ENCODE measurements around the gene DIP2A. TPM values are rescaled to one million over a fixed set of nuclear protein-coding genes. Genes with fewer than 3 reads are reported as not detected.

Gene DIP2A
- polyA plus RNA-seq, 4 donors = 23.7 to 56.3 (median 39.0) TPM

DNA sequence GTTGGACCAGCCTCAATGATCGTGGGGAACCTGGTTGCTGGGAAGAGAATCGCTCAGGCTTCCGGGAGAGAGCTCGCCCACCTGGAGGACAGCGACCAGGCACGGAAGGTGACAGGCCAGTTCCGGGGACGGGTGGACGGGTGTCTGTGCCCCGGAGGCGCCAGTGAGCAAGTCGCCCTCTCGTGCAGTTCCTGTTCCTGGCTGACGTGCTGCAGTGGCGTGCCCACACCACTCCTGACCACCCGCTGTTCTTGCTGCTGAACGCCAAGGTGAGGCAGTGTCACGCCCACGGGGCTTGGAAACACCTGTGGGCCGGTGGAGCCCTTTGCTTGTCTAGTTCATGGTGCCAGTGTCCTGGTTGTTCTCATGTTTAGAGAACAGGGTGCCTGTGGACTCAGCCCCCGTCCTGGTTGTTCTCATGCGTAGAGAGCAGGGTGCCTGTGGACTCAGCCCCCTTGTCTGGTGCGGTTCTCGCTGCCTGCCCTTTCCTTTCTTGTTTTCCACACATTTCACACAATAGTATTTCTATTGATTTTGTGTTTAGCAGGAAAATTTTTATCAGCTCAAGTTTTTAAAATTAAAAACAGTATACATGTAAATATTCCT, 93.0 kb downstream of the DIP2A start:
- no peak for DNase-seq (ENCODE audit: low read depth in 4 of 4, low spot score in 2 of 4)

DNA sequence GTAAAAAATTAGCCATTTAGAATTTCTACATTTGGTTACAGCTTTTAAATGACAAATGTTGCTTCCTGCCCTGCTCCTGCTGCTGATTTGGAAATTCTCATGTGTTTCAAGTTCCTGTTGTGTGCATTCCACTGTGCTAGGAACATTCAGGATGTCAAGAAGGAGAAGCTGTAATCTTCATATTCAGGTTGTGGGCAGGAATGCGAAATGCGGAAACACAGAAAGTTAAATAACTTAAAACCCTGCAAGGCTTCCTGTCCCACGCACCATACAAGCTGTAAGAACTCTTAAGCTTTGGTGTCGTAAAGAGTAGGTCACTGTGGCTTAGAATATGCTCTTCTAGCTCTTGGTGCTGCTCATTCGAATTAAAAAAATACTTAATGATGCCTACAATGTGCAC, 93.6 kb downstream of the DIP2A start:
- no peak for DNase-seq (ENCODE audit: low read depth in 4 of 4, low spot score in 2 of 4)

DNA sequence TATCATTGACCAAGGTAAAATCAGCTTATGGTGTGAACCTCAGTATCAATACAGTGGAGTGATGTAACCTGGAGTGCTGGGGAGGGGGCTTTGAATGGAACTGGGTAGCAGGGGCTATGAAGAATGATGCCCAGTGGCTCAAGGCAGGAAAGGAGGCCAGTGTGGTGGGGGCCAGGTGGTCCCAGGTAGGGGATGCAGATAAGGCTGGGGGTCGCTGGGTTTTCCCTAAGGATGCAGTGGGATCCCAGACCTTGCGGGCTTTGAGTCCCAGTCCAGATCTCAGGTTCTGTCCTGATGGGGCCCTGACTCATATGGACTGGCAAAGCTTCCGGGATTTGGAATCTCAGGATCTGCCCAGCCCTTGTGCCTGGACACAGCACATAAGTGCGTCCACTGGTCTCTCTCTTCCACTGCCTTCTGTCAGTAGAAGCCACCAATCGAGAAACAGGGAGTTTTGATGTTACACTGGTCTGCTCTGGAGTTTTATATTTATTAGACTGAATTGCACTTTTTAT, 94.2 kb downstream of the DIP2A start:
- DNase-seq (ENCODE audit: low read depth in 4 of 4, low spot score in 2 of 4) = no peak

DNA sequence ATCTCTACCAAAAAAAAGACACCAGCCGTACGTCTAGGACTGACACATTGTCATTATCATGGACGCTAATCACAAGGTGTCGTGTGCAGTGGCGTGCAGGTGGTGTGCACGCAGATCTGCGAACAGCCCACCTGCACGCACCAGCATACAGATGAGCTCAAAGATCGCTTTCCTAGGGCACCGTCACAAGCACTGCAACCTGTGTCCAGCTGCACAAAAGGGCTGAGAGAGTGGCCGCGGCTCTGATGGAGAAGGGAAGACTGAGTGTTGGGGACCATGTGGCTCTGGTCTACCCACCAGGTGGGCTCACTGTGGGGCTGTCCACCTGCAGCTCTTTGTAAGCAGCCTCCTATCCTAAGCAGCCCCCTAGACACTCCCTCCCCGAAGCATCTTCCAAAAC, 95.3 kb downstream of the DIP2A start:
- DNase-seq (ENCODE audit: low read depth in 4 of 4, low spot score in 2 of 4) = no peak

DNA sequence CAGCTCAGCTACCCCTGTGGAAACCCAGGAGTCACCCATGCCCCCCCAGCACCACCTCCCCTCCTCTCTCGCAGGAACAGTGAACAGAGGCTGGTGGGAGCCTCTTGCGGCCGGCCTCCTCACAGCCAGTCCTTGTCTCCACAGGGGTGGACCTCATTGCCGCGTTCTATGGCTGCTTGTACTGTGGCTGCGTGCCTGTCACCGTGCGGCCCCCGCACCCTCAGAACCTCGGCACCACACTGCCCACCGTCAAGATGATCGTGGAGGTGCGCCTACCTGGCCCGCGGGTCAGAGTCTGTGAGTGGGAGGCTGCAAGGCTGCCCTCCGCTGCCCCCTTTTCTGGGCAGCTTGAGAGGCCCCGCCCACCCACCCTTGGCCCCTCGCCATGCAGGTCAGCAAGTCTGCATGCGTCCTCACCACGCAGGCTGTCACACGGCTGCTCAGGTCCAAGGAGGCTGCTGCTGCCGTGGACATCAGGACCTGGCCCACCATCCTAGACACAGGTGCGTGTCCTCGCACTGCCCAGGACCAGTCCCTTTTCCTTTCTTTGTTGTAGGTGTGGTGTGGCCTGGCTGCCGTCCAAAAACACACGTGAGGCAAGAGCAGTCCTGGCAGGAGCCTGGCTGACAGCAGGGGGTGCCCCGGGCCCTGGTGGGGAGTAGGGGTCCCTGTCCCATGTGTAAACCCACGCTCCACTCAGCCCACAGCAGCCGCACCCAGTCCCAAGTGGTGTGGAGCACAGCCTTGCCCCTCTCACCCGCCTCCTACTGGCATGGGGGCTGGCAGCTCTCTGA, 95.9 kb downstream of the DIP2A start:
- no peak for DNase-seq (ENCODE audit: low read depth in 4 of 4, low spot score in 2 of 4)

DNA sequence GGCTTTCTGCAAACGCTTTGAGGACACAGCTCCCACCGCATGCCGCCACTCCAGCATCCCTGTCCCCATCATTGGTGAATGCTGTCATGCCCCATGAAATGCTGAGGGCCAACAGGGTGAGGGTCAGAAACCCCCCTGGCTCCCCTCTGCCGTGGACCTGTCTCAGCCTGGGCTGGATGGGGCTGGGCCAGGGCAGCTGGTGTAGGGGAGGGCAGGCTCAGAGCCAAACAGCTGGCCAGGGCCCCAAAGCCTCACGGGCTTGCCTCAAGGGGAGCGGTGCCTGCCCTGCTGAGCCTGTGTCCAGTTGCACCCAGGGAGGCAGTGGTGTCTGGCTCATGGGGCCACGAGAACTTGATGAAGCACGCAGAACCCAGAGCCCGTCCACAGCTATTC, 96.5 kb downstream of the DIP2A start:
- no peak for DNase-seq (ENCODE audit: low read depth in 4 of 4, low spot score in 2 of 4)

DNA sequence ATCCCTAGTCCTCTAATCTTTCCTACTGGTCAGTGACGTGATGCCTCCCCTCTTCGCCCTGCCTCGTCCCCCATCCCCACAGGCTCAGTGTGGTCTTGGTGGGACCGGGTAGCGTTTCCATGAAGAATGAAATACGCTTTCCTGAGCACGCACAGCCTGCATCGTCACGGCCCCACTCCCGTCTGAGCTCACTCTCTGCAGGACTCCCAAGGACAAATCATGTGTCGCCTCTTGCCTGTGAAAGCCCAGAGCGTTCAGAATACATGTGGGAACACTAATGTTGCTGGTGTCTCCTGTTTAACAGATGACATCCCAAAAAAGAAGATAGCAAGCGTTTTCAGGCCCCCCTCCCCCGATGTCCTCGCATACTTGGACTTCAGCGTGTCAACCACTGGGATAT, 97.0 kb downstream of the DIP2A start:
- DNase-seq (ENCODE audit: low read depth in 4 of 4, low spot score in 2 of 4) = no peak

DNA sequence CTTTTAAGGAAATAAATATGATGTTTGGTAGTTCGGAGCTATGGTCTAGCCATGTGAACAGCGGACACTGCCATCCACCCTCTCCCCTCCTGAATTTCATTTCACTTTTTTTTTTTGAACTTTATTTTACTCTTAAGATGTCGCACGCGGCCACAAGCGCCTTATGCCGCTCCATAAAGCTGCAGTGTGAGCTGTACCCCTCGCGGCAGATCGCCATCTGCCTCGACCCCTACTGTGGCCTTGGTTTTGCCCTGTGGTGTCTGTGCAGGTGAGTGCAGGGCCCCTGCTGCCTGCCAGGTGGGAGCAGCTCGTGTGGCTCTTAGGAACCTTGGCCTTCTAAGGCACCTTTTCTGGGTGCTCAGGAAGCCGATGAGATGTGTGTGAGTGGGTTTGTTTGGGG, 98.1 kb downstream of the DIP2A start:
- no peak for DNase-seq (ENCODE audit: low read depth in 4 of 4, low spot score in 2 of 4)

DNA sequence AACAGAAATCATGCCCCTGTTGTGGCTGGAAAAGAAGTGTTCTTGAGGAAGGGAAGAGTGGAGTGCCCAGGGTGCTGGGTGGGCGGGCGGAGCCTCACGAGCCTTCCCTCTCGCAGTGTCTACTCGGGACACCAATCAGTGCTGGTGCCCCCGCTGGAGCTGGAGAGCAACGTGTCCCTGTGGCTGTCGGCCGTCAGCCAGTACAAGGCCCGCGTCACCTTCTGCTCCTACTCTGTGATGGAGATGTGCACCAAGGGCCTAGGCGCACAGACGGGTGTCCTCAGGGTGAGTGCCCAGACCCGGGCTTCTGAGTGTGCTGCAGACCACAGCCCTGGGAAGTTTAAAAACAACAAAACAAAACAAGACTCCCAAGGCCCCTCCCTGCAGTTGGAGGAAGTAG, 98.8 kb downstream of the DIP2A start:
- DNase-seq (ENCODE audit: low read depth in 4 of 4, low spot score in 2 of 4) = no peak

DNA sequence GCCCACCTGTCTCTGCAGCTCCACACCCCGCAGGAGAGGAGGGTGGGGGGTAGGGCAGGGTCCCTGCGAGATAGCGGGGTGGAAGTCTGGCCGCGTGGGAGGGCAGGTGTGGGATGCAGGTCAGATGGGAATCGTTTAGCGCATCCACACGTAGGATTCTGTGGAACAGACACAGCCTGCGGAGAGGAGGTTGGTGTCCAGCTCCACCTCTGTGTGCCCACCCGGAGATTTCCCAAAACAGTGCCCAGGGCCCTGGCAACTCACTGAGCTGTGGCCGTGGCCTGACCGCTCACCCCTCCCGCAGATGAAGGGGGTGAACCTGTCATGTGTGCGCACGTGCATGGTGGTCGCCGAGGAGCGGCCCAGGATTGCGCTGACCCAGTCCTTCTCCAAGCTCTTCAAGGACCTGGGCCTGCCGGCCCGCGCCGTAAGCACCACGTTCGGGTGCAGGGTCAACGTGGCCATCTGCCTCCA, 99.3 kb downstream of the DIP2A start:
- DNase-seq (ENCODE audit: low read depth in 4 of 4, low spot score in 2 of 4) = no peak

DNA sequence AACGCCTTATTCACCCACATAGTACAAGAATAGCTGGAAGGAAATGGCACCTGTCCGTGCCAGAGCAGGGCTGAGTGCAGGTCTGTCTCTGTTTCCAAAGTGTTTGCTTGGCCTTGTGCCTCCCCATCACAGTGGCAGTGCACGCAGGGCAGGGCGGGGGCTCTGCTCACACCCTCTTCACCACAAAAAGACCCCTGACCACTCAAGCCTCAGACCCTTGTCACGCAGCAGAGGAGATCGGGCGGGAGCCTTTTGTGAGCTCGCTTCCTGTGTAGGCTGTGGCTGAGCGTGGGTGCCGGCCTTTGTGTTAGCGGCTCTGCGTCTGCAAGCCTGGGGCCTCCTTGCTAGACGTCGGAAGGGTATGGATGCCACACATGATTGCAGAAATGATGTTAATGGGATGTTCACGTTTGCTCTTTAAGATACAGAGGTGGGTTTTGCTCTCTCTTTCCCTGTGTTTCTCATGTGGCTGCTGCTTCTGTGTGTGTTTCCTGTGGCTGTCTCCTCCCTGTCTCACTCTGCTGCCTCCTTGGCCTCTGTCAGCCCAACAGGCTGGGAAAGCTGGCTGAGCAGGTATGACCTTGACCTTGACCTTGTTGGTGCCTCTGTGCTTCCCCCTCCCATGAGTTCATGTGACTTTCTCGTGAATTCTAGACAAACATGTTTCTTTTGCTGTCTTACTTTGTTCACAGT, 100.7 kb downstream of the DIP2A start:
- DNase-seq (ENCODE audit: low read depth in 4 of 4, low spot score in 2 of 4) = peak in 2 of 4 donors; percentile 10 to 17

DNA sequence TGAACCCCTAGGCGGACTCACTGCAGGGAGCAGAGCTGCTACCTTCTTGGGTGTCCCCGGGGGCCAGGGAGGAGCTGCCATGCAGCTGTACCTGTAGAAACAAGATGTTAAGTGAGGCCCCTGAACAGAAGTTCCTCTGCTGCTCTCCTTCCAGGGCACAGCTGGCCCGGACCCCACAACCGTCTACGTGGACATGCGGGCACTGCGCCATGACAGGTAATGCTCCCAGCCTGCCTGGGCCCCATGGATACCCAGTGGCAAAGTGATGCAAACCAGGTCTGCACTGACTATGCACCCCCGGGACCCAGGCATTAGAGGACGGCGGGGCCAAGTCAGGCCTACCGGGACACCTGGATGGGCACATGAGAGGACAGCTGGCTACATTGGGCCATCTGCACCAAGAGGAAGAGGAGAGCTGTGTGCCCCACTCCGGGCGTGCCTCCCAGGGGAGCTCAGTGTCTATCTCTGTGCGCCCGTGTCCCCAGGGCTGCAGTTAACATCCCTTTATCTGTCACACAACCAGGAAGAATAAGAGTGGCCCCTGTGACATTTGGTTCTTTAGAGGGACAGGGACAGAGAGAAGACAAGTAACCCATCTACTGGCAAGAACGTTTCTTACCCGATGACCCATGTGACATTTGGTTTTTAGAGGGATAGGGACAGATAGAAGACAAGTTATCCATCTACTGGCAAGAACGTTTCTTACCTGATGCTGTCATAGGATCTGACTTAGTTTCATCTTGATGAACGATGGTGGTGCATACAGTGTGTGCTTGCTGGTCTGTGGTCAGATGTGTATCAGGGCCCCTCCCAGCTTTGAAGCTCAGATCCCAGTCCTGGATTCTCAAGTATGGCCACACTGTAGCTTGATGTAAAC, 102.1 kb downstream of the DIP2A start:
- DNase-seq (ENCODE audit: low read depth in 4 of 4, low spot score in 2 of 4) = no peak

DNA sequence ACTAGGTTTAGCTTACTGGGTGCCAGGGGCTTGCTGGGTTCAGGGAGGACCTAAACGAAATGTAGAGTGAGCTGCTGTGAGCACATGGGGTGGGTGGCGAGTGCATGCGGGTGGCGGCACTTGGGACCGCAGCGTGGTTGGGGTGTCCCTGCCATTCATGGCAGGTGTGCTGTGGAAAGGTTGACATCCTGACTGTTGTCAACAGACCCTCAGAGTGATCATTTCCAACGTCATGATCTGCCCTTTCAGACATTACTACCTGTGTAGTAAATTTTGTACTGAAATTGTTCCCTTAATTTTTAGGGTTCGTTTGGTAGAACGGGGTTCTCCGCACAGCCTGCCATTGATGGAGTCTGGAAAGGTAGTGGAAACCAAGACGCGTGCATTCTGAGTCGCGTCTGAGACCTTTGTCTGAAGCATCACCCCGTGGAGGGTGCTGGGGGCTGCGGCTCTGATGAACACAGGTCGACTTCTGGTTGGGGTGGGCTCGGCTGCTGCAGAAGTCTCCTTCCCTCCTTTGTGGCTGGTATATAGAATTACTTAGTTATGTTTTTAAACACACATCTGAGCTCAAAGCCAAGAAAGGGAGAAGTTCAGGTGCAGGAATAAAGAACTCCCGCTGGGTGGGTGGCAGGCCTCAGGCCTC, 102.9 kb downstream of the DIP2A start:
- DNase-seq (ENCODE audit: low read depth in 4 of 4, low spot score in 2 of 4) = no peak

DNA sequence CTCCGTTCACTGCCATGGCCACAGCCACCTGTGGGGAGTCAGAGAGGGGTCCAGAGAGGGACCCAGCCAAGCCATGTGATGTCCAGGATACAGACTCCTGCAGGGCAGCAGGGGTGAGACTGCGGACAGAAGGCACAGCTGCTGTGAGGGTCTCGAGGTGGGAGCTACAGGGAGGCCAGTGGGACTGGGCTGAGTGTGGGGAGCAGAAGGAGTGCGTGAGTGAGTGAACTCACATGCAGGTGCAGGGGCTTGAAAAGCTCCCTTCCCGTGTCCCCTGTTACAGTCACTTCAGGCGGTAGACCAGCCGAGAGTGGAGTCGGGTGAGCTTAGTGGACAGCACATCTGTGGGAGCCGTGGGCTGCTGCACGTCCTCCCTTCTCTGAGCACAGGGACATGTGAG, 103.8 kb downstream of the DIP2A start:
- no peak for DNase-seq (ENCODE audit: low read depth in 4 of 4, low spot score in 2 of 4)

DNA sequence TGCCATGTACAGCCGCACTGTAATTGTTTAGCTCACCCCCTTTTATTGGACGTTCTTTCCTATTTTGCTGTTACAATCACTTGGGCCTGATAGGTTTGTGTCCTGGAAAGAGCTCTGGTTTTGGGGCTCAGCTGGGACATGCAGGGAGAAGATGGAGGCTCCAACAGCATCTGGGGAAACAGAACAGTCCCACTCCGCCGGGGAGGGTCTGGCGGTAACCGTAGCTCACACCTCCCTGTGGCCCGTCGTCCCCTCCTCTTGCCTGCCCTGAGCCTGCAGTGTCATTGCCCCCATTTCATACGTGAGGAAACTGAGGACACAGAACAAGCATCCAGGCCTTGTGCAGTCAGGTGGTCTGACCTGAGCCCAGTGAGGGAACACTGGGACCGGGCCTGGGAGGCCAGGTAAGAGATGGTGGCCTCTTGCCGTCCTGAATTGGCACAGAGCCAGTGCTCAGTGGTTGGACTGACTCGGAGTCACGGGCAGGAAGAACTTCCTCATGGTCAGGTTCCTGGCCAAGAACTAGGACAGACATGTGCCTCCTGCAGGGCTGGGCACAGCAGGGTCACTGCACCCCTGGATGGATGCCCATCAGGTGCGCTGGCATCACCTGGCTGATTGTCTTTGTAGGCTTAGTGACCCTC, 104.4 kb downstream of the DIP2A start:
- no peak for DNase-seq (ENCODE audit: low read depth in 4 of 4, low spot score in 2 of 4)

DNA sequence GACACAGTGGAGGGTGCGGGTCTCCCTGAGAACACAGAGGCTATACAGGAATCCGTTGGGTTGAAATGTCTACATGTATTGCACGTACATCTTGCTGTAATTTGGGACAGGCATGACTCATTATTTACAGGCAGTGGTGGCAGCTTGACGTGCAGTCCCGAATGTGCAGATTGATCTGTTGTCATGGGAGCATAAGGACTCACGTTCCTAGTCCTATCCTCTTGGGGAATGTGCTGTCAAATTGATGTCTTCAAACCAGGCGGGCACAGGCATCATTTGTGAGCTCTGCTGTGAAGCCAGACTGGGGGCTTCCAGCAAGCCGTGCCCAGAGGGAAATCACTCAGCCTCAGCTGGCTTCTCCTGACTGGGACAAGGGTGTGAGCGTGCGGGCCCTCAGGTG, 105.7 kb downstream of the DIP2A start:
- DNase-seq (ENCODE audit: low read depth in 4 of 4, low spot score in 2 of 4) = no peak

DNA sequence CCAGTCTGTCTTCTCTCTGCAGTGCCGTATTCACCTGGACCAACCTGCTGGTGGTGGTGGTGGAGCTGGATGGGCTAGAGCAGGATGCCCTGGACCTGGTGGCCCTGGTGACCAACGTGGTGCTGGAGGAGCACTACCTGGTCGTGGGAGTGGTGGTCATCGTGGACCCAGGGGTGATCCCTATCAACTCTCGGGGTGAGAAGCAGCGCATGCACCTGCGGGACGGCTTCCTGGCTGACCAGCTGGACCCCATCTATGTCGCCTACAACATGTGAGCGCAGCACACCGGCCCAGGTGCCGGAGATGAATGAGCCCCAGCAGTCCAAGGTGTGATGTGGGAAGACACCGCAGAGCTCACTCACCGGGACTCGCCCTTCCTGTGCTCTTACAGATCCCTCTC, 108.7 kb downstream of the DIP2A start:
- no peak for DNase-seq (ENCODE audit: low read depth in 4 of 4, low spot score in 2 of 4)

DNA sequence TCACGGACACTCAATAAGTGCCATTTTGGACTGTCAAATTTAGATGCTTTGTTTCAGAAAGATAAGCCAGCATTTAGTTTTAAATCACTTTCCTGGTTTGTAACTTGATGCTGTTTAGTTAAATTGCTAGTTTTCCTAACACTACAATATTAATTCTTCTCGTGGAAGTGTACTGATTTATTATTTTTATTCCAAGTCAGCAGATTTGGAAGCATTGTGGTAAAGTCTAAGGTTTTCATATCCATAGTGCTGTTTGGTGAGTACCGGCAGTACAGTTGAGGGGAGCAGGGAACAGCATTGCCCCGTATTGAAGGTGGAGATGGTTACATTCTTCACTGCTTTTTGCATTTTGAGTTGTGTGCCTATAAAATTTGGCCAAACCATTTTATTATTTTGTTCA, 109.9 kb downstream of the DIP2A start:
- DNase-seq (ENCODE audit: low read depth in 4 of 4, low spot score in 2 of 4) = no peak

DNA sequence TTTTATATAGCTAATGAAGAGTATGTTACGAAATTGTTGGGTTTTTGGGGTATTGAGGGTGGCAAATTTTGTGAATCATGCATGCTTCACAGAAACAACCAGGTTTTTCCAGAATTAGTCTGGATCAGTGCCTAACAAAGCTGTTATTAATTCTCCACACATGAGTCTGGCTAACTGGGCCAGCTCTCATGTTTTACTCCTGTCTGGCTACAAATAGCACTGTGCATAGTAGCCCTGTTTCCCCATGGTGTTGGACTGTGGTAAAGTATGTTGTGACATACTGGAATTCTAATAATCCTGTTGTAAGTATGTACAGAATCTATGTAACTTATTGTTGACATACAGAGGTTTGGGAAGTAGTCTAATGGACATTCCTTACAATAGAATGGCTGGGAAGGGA, 110.4 kb downstream of the DIP2A start:
- DNase-seq (ENCODE audit: low read depth in 4 of 4, low spot score in 2 of 4) = no peak

DNA sequence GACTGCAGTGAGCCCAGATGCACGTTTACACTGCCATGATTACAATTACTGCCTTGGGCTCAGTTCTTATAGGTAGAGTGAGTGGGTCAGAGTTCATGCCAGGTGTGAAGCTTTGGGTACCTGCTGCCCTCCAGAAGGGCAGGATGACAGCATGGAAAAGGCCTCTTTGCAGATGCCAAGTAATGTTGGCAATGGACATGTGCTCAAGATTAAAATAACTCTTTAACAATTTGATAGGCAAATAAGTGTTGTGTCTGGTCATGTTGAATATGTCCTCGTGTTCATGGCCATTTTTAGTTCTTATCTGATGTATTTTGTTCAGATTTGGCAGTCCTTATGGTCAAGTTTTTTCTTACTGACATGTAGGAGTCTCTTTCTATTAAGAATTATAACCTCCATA, 111.4 kb downstream of the DIP2A start:
- DNase-seq (ENCODE audit: low read depth in 4 of 4, low spot score in 2 of 4) = no peak
